GM12878 (cell line): ENCODE measurements around the gene AKR1C1.
"Not testable (repeated sequence)": the region's sequence is repeated elsewhere in the genome, so short reads cannot be mapped to it uniquely, and the experiment has no call there.

Experiments
- JUNB ChIP-seq: IDR thresholded peaks from 2 replicates; pipeline ENCODE4 v1.6.1; 2016; ENCODE audit warnings: antibody characterized with exemption, mild to moderate bottlenecking
- ZNF274 ChIP-seq: IDR thresholded peaks from one replicate; pipeline ENCODE4 v1.8.0; 2011; ENCODE audit not compliant: insufficient read length, insufficient read depth
- TF ChIP-seq, protein P1 (sequence below): IDR thresholded peaks from 2 replicates; pipeline ENCODE4 v1.6.1; 2012; ENCODE audit warnings: low read depth, low read length, improper control_type of control experiment

GRCh38 chr10:4970362-4970761 lies 7.1 kb downstream of the AKR1C1 start:
- not testable (repeated sequence) for TF ChIP-seq ZNF274, JUNB
- TF ChIP-seq, protein P1, sequence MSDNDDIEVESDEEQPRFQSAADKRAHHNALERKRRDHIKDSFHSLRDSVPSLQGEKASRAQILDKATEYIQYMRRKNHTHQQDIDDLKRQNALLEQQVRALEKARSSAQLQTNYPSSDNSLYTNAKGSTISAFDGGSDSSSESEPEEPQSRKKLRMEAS: not testable (repeated sequence)
